Measurements from ENCODE around the gene C11orf24.

GRCh38 chr11:68216171-68216938 lies 55.4 kb downstream of the C11orf24 start:
- no peak for TF ChIP-seq CTCF (IDR thresholded peaks at IDR 0.05)
- TF ChIP-seq POLR2A (IDR thresholded peaks at IDR 0.05): no peak
